Transverse colon (tissue), 4 donors: Measurements from ENCODE around the gene ZBTB7C.
"Not testable (repeated sequence)": the region's sequence is repeated elsewhere in the genome, so short reads cannot be mapped to it uniquely, and the experiment has no call there.

ENCODE experiments used
- EP300 ChIP-seq: sonication (generic); formaldehyde crosslinking; IDR thresholded peaks from one replicate; pipeline ENCODE4 v1.6.1; 2017; ENCODE audit warnings: antibody characterized with exemption, low read depth
- POLR2A ChIP-seq: fragments of 450-650 bp; IDR thresholded peaks from one replicate; pipeline ENCODE4 v1.6.1; 2016; ENCODE audit warnings: antibody characterized with exemption, mild to moderate bottlenecking, moderate library complexity
- POLR2AphosphoS5 ChIP-seq, 3 donors: sonication (generic); formaldehyde crosslinking; IDR thresholded peaks; one replicate each; pipeline ENCODE4 v1.6.1; 2016; ENCODE audit warnings: antibody characterized with exemption in 3 of 3
- TF ChIP-seq, protein P1 (sequence below), 5 experiments: fragments of 200-600 bp in 3 of 5; fragments of 450-650 bp in 2 of 5; sonication (generic) in 3 of 5; IDR thresholded peaks; 1 replicate in 2 of 5; 2 replicates in 3 of 5; pipeline ENCODE4 v1.5.1; 2016 to 2017; ENCODE audit warnings: antibody characterized with exemption in 5 of 5, inconsistent platforms in 3 of 5, mild to moderate bottlenecking in 2 of 5, moderate library complexity in 1 of 5

DNA sequence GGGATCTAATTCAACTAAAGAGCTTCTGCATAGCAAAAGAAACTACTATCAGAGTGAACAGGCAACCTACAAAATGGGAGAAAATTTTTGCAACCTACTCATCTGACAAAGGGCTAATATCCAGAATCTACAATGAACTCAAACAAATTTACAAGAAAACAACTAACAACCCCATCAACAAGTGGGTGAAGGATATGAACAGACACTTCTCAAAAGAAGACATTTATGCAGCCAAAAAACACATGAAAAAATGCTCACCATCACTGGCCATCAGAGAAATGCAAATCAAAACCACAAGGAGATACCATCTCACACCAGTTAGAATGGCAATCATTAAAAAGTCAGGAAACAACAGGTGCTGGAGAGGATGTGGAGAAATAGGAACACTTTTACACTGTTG lies 127.7 kb downstream of the ZBTB7C start:
- TF ChIP-seq POLR2AphosphoS5 (IDR thresholded peaks at IDR 0.05); POLR2A; EP300: not testable (repeated sequence)
- TF ChIP-seq, protein P1, sequence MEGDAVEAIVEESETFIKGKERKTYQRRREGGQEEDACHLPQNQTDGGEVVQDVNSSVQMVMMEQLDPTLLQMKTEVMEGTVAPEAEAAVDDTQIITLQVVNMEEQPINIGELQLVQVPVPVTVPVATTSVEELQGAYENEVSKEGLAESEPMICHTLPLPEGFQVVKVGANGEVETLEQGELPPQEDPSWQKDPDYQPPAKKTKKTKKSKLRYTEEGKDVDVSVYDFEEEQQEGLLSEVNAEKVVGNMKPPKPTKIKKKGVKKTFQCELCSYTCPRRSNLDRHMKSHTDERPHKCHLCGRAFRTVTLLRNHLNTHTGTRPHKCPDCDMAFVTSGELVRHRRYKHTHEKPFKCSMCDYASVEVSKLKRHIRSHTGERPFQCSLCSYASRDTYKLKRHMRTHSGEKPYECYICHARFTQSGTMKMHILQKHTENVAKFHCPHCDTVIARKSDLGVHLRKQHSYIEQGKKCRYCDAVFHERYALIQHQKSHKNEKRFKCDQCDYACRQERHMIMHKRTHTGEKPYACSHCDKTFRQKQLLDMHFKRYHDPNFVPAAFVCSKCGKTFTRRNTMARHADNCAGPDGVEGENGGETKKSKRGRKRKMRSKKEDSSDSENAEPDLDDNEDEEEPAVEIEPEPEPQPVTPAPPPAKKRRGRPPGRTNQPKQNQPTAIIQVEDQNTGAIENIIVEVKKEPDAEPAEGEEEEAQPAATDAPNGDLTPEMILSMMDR (IDR thresholded peaks at IDR 0.05): not testable (repeated sequence)
